T-cell (primary cell): ENCODE data around the gene ANO1. TPM values are rescaled to one million over a fixed set of nuclear protein-coding genes. Genes with fewer than 3 reads are reported as not detected.

Experiments used
- ATAC-seq, 4 experiments: fragments of 200-7000 bp in 3 of 4; fragments of 150-1000 bp in 1 of 4; cut with Tn5 transposase; replicated peaks in 1 of 4; 1 replicate in 3 of 4; 2 replicates in 1 of 4; pipeline ENCODE4 v1.10.0; 2021; ENCODE audit warnings: moderate library complexity in 3 of 4, mild to moderate bottlenecking in 2 of 4, moderate number of reproducible peaks in 1 of 4
- CTCF ChIA-PET, 2 donors: fragments of 300-600 bp; sonication (Branson Sonifier 250); formaldehyde crosslinking; loops; one replicate each; lab custom pipeline; 2022; ENCODE audit warnings: antibody characterized with exemption in 2 of 2; lab: Charles Lee
- POLR2A ChIA-PET, 2 donors: fragments of 300-600 bp; sonication (Branson Sonifier 250); formaldehyde crosslinking; loops; one replicate each; lab custom pipeline; 2022; ENCODE audit warnings: antibody characterized with exemption in 2 of 2; lab: Charles Lee
- DNase-seq, 35 experiments: peaks; one replicate each; pipeline versions ENCODE4 v3.0.0 to v3.0.0-alpha.2; 2013 to 2023
- H3K27ac ChIP-seq: one replicate; pipeline ENCODE4 v1.5.1; 2013; ENCODE audit warnings: low read length
- H3K27me3 ChIP-seq, 2 experiments: replicated peaks in 1 of 2; 1 replicate in 1 of 2; 2 replicates in 1 of 2; pipeline versions ENCODE4 v1.6.1 to v1.7.0; 2013; ENCODE audit warnings: low read length in 1 of 2, mixed read lengths in 1 of 2; ENCODE audit not compliant: control insufficient read depth in 2 of 2, insufficient read depth in 2 of 2; ENCODE audit errors: extremely low read depth in 1 of 2
- H3K36me3 ChIP-seq, 2 donors: 1 replicate in 1 of 2; 2 replicates in 1 of 2; pipeline versions ENCODE4 v1.6.1 to v1.7.0; 2013; ENCODE audit warnings: low read length in 1 of 2; ENCODE audit not compliant: control insufficient read depth in 2 of 2, insufficient read depth in 1 of 2; ENCODE audit errors: extremely low read depth in 1 of 2
- H3K4me1 ChIP-seq, 2 experiments: 1 replicate in 1 of 2; 2 replicates in 1 of 2; pipeline versions ENCODE4 v1.6.1 to v1.7.0; 2013; ENCODE audit warnings: low read length in 2 of 2, mixed read lengths in 1 of 2; ENCODE audit not compliant: insufficient read depth in 2 of 2, control insufficient read depth in 1 of 2; ENCODE audit errors: extremely low read depth in 1 of 2
- H3K4me3 ChIP-seq, 2 donors: 1 replicate in 1 of 2; 2 replicates in 1 of 2; pipeline versions ENCODE4 v1.5.1 to v1.7.0; 2013; ENCODE audit warnings: mild to moderate bottlenecking in 2 of 2, low read length in 1 of 2, moderate library complexity in 1 of 2; ENCODE audit not compliant: control insufficient read depth in 1 of 2; ENCODE audit errors: extremely low read depth in 1 of 2
- H3K9me3 ChIP-seq: 2 replicates; pipeline ENCODE4 v1.7.0; 2013
- H3K27ac Mint-ChIP-seq, 2 donors: one replicate each; pipeline ENCODE4 v1.8.0; 2020 to 2021; ENCODE audit warnings: mild to moderate bottlenecking in 2 of 2, mixed read lengths in 2 of 2
- H3K27me3 Mint-ChIP-seq, 2 donors: one replicate each; pipeline ENCODE4 v1.8.0; 2021 to 2022; ENCODE audit warnings: mixed read lengths in 2 of 2
- H3K36me3 Mint-ChIP-seq: one replicate; pipeline ENCODE4 v1.8.0; 2021; ENCODE audit warnings: mixed read lengths
- H3K4me1 Mint-ChIP-seq, 3 donors: one replicate each; pipeline ENCODE4 v1.8.0; 2020 to 2022; ENCODE audit warnings: mixed read lengths in 3 of 3, mild to moderate bottlenecking in 1 of 3
- H3K4me3 Mint-ChIP-seq, 3 donors: one replicate each; pipeline ENCODE4 v1.8.0; 2020 to 2022; ENCODE audit warnings: mild to moderate bottlenecking in 3 of 3, mixed read lengths in 3 of 3, moderate library complexity in 3 of 3
- H3K9me3 Mint-ChIP-seq, 3 donors: one replicate each; pipeline ENCODE4 v1.8.0; 2020 to 2022; ENCODE audit warnings: mixed read lengths in 3 of 3
- WGBS: methylation state at CpG from one replicate; pipeline ENCODE4 v1.1.5; 2013; ENCODE audit warnings: missing lambda C conversion rate; ENCODE audit not compliant: insufficient coverage; 5-methylcytosine and 5-hydroxymethylcytosine counted together
- total RNA-seq, 35 experiments: library from RNA in 6 of 35; stranded (reverse) in 6 of 35; fragments of 120-200 nt in 1 of 35; gene quantifications; one replicate each; pipeline versions ENCODE4 v1.2.1 to v1.2.4 and lab custom pipeline; 2013 to 2026

The ANO1 gene
- total RNA-seq, 5 donors from 2014 or later (not counting 1 experiment from before 2014, with no cell fraction given): 0.19 to 0.38 (median 0.33) TPM; not detected in 2

- Histone ChIP-seq H3K4me3 (no peak overlapping the region), H3K9me3 (no peaks in the 10 kb centered on the region), H3K36me3 (no peaks in the 10 kb centered on the region), H3K4me1 (no peaks in the 10 kb centered on the region), H3K27ac (no peak overlapping the region), H3K27me3 (peaks cover 0 to 37% of the 10 kb centered on the region in 2 experiments)
- Mint-ChIP-seq H3K4me3 (no peak overlapping the region), H3K27ac (no peak overlapping the region), H3K9me3 (no peaks in the 10 kb centered on the region), H3K4me1 (no peaks in the 10 kb centered on the region), H3K36me3 (no peaks in the 10 kb centered on the region), H3K27me3 (peaks cover 0 to 18% of the 10 kb centered on the region in 2 donors)
- 57% methylated on average over 7 of the region's 9 CpGs for WGBS
- ATAC-seq (no peak), DNase-seq (no peak)
- ChIA-PET POLR2A (no interaction called here), CTCF (no interaction called here)
These were observed 26.3 kb downstream of the ANO1 start for GRCh38 chr11:70104419-70104818.

- ChIA-PET CTCF (no interaction called here), POLR2A (no interaction called here)
- 67% methylated on average over 9 of the region's 11 CpGs for WGBS
- H3K36me3 Mint-ChIP-seq: no peaks in the 10 kb centered on the region
- Histone ChIP-seq H3K27me3 (peaks cover 0 to 39% of the 10 kb centered on the region in 2 experiments), H3K9me3 (no peaks in the 10 kb centered on the region), H3K27ac (no peak overlapping the region), H3K4me1 (no peaks in the 10 kb centered on the region), H3K4me3 (no peak overlapping the region), H3K36me3 (no peaks in the 10 kb centered on the region)
- H3K4me1 Mint-ChIP-seq: no peaks in the 10 kb centered on the region
- DNase-seq (no peak), ATAC-seq (no peak)
- H3K4me3 Mint-ChIP-seq: no peak overlapping the region
- no peaks in the 10 kb centered on the region for H3K9me3 Mint-ChIP-seq
- peaks cover 0 to 18% of the 10 kb centered on the region in 2 donors for H3K27me3 Mint-ChIP-seq
- H3K27ac Mint-ChIP-seq: no peak overlapping the region
These were observed 26.8 kb downstream of the ANO1 start for GRCh38 chr11:70104961-70105360.

GRCh38 chr11:70105369-70105754, 27.2 kb downstream of the ANO1 start:
- Histone ChIP-seq H3K27ac (no peak overlapping the region), H3K4me1 (no peaks in the 10 kb centered on the region), H3K9me3 (no peaks in the 10 kb centered on the region), H3K36me3 (no peaks in the 10 kb centered on the region), H3K27me3 (peaks cover 0 to 38% of the 10 kb centered on the region in 2 experiments), H3K4me3 (no peak overlapping the region)
- CTCF ChIA-PET: no interaction called here
- Mint-ChIP-seq H3K4me1 (no peaks in the 10 kb centered on the region), H3K4me3 (no peak overlapping the region), H3K27me3 (peaks cover 0 to 18% of the 10 kb centered on the region in 2 donors), H3K9me3 (no peaks in the 10 kb centered on the region), H3K36me3 (no peaks in the 10 kb centered on the region), H3K27ac (no peak overlapping the region)
- ATAC-seq (no peak), DNase-seq (no peak)
- 74% methylated on average over 11 of the region's 12 CpGs for WGBS
- POLR2A ChIA-PET: no interaction called here

- CTCF ChIA-PET: no interaction called here
- Mint-ChIP-seq H3K27ac (no peak overlapping the region), H3K27me3 (peaks cover 2 to 16% of the 10 kb centered on the region in 2 donors), H3K9me3 (no peaks in the 10 kb centered on the region), H3K4me1 (peaks cover 0 to 1% (median 0%) of the 10 kb centered on the region in 3 donors), H3K36me3 (no peaks in the 10 kb centered on the region), H3K4me3 (no peak overlapping the region)
- WGBS: 66% methylated on average over 19 of the region's 24 CpGs
- DNase-seq (no peak), ATAC-seq (no peak)
- Histone ChIP-seq H3K4me3 (no peak overlapping the region), H3K9me3 (no peaks in the 10 kb centered on the region), H3K27me3 (peaks cover 0 to 40% of the 10 kb centered on the region in 2 experiments), H3K27ac (no peak overlapping the region), H3K36me3 (no peaks in the 10 kb centered on the region), H3K4me1 (no peaks in the 10 kb centered on the region)
- POLR2A ChIA-PET: no interaction called here
These were observed 27.8 kb downstream of the ANO1 start for GRCh38 chr11:70105755-70106571.

GRCh38 chr11:70106757-70107156, 28.6 kb downstream of the ANO1 start:
- Mint-ChIP-seq H3K27me3 (peaks cover 8 to 21% of the 10 kb centered on the region in 2 donors), H3K4me3 (no peak overlapping the region), H3K36me3 (no peaks in the 10 kb centered on the region), H3K4me1 (peaks cover 5 to 9% (median 5%) of the 10 kb centered on the region in 3 donors), H3K27ac (no peak overlapping the region), H3K9me3 (no peaks in the 10 kb centered on the region)
- 55% methylated on average over 4 of the region's 5 CpGs for WGBS
- H3K27me3 ChIP-seq: peaks cover 0 to 42% of the 10 kb centered on the region in 2 experiments
- no peaks in the 10 kb centered on the region for H3K36me3 ChIP-seq
- CTCF ChIA-PET: no interaction called here
- no peak overlapping the region for H3K27ac ChIP-seq
- H3K4me3 ChIP-seq: no peak overlapping the region
- ATAC-seq (no peak), DNase-seq (no peak)
- H3K9me3 ChIP-seq: no peaks in the 10 kb centered on the region
- H3K4me1 ChIP-seq: no peaks in the 10 kb centered on the region
- POLR2A ChIA-PET: no interaction called here

GRCh38 chr11:70107191-70107590, 29.1 kb downstream of the ANO1 start:
- H3K27ac Mint-ChIP-seq: no peak overlapping the region
- no peaks in the 10 kb centered on the region for H3K36me3 Mint-ChIP-seq
- CTCF ChIA-PET: no interaction called here
- Histone ChIP-seq H3K4me3 (no peak overlapping the region), H3K36me3 (no peaks in the 10 kb centered on the region), H3K9me3 (no peaks in the 10 kb centered on the region), H3K4me1 (no peaks in the 10 kb centered on the region), H3K27ac (no peak overlapping the region), H3K27me3 (peaks cover 0 to 43% of the 10 kb centered on the region in 2 experiments)
- no peak overlapping the region for H3K4me3 Mint-ChIP-seq
- H3K27me3 Mint-ChIP-seq: peaks cover 8 to 23% of the 10 kb centered on the region in 2 donors
- no peak for ATAC-seq
- H3K4me1 Mint-ChIP-seq: peaks cover 5 to 12% (median 7%) of the 10 kb centered on the region in 3 donors
- 84% methylated on average over 4 of the region's 9 CpGs for WGBS
- POLR2A ChIA-PET: no interaction called here
- no peak for DNase-seq
- H3K9me3 Mint-ChIP-seq: no peaks in the 10 kb centered on the region
